HUDEP-2 (cell line): ENCODE data around the gene TBC1D22A.
"Not testable (repeated sequence)": the region's sequence is repeated elsewhere in the genome, so short reads cannot be mapped to it uniquely, and the experiment has no call there.

Source experiments
- DNase-seq, 76 experiments: peaks; one replicate each; lab custom pipeline; 2025; ENCODE audit not compliant: unreplicated experiment in 76 of 76; lab: John Stamatoyannopoulos, UW

The TBC1D22A gene

GRCh38 chr22:46769706-46770105 is 7.3 kb downstream of the TBC1D22A start:
- DNase-seq, result no peak

GRCh38 chr22:46770151-46770641 is 7.7 kb downstream of the TBC1D22A start:
- no peak for DNase-seq

- DNase-seq, result no peak
These were observed 8.3 kb downstream of the TBC1D22A start for GRCh38 chr22:46770726-46771125.

- DNase-seq, result no peak
These were observed 10.6 kb downstream of the TBC1D22A start for GRCh38 chr22:46773076-46773475.

- no peak for DNase-seq
These were observed 12.0 kb downstream of the TBC1D22A start for GRCh38 chr22:46774253-46774979.

- DNase-seq, result no peak
These were observed 12.8 kb downstream of the TBC1D22A start for GRCh38 chr22:46774980-46775849.

- no peak for DNase-seq
These were observed 13.7 kb downstream of the TBC1D22A start for GRCh38 chr22:46775850-46776826.

GRCh38 chr22:46776876-46777608 is 14.6 kb downstream of the TBC1D22A start:
- DNase-seq, result no peak

- DNase-seq, result peak in 1 of 76 experiments; percentile 30
These were observed 15.1 kb downstream of the TBC1D22A start for GRCh38 chr22:46777609-46777970.

GRCh38 chr22:46779023-46779422 is 16.6 kb downstream of the TBC1D22A start:
- DNase-seq, result no peak

GRCh38 chr22:46779651-46780050 is 17.2 kb downstream of the TBC1D22A start:
- no peak for DNase-seq

GRCh38 chr22:46780453-46780852 is 18.0 kb downstream of the TBC1D22A start:
- DNase-seq, result no peak

GRCh38 chr22:46781291-46781690 is 18.8 kb downstream of the TBC1D22A start:
- no peak for DNase-seq

GRCh38 chr22:46782200-46782599 is 19.8 kb downstream of the TBC1D22A start:
- DNase-seq, result not testable (repeated sequence)

- no peak for DNase-seq
These were observed 21.3 kb downstream of the TBC1D22A start for GRCh38 chr22:46783721-46784120.

GRCh38 chr22:46788441-46789172 is 26.2 kb downstream of the TBC1D22A start:
- no peak for DNase-seq

GRCh38 chr22:46789992-46790391 is 27.5 kb downstream of the TBC1D22A start:
- DNase-seq, result no peak

- no peak for DNase-seq
These were observed 28.8 kb downstream of the TBC1D22A start for GRCh38 chr22:46791201-46791731.
